Peyer's patch (tissue), 4 donors: ENCODE measurements around the gene ASAP2. TPM values are rescaled to one million over a fixed set of nuclear protein-coding genes. Genes with fewer than 3 reads are reported as not detected.

Source experiments
- DNase-seq, 3 donors: peaks; one replicate each; pipeline ENCODE4 v3.0.0-alpha.2; 2017 to 2019
- H3K27ac ChIP-seq, 4 donors: fragments of 200-600 bp; sonication (generic); one replicate each; pipeline ENCODE4 v1.5.1; 2016 to 2019
- H3K27me3 ChIP-seq, 2 donors: fragments of 200-600 bp; sonication (generic); one replicate each; pipeline ENCODE4 v1.5.1; 2019
- H3K36me3 ChIP-seq, 3 donors: fragments of 200-600 bp; sonication (generic); one replicate each; pipeline ENCODE4 v1.5.1; 2016 to 2019
- H3K4me1 ChIP-seq, 4 donors: fragments of 200-600 bp; sonication (generic); one replicate each; pipeline ENCODE4 v1.5.1; 2016 to 2019
- H3K4me3 ChIP-seq, 4 donors: fragments of 200-600 bp; sonication (generic); 1 replicate in 3 of 4; 2 replicates in 1 of 4; pipeline ENCODE4 v1.5.1; 2016 to 2019; ENCODE audit warnings: mild to moderate bottlenecking in 1 of 4
- H3K9me3 ChIP-seq, 4 donors: fragments of 200-600 bp; sonication (generic); one replicate each; pipeline ENCODE4 v1.5.1; 2016 to 2019; ENCODE audit warnings: mild to moderate bottlenecking in 1 of 4
- CTCF ChIP-seq, 6 experiments: fragments of 450-650 bp in 4 of 6; fragments of 200-600 bp in 2 of 6; sonication (generic) in 1 of 6; IDR thresholded peaks; one replicate each; pipeline ENCODE4 v1.5.1; 2017 to 2019; ENCODE audit warnings: antibody characterized with exemption in 6 of 6, mild to moderate bottlenecking in 3 of 6, moderate library complexity in 1 of 6
- POLR2A ChIP-seq, 2 donors: fragments of 450-650 bp; IDR thresholded peaks; one replicate each; pipeline ENCODE4 v1.5.1; 2017; ENCODE audit warnings: antibody characterized with exemption in 2 of 2, mild to moderate bottlenecking in 2 of 2, moderate library complexity in 2 of 2
- total RNA-seq, 4 donors: library from RNA; depleted of rRNA; stranded (reverse); fragments of >200 nt; gene quantifications; one replicate each; pipeline ENCODE4 v1.1.0, GENCODE V29; 2016

Gene ASAP2
- total RNA-seq, 4 donors from 2014 or later = 30.6 to 59.4 (median 37.8) TPM

- no peak overlapping the region for H3K27ac ChIP-seq
- H3K27me3 ChIP-seq = no peaks in the 10 kb centered on the region
- no peaks in the 10 kb centered on the region for H3K36me3 ChIP-seq
- TF ChIP-seq CTCF (IDR thresholded peaks at IDR 0.05) (no peak), POLR2A (IDR thresholded peaks at IDR 0.05) (no peak)
- H3K9me3 ChIP-seq = no peaks in the 10 kb centered on the region
- DNase-seq = no peak
- no peak overlapping the region for H3K4me3 ChIP-seq
- H3K4me1 ChIP-seq = no peaks in the 10 kb centered on the region
Measured at GRCh38 chr2:9317559-9317958, 110.9 kb downstream of the ASAP2 start.

GRCh38 chr2:9318461-9319337 lies 112.1 kb downstream of the ASAP2 start:
- Histone ChIP-seq H3K9me3 (no peaks in the 10 kb centered on the region), H3K36me3 (peaks cover 0 to 8% (median 0%) of the 10 kb centered on the region in 3 donors), H3K4me3 (no peak overlapping the region), H3K27me3 (no peaks in the 10 kb centered on the region), H3K27ac (peak overlapping the region in 2 of 4 donors; percentile 3 to 41), H3K4me1 (no peaks in the 10 kb centered on the region)
- TF ChIP-seq POLR2A (IDR thresholded peaks at IDR 0.05) = no peak
- TF ChIP-seq CTCF (IDR thresholded peaks at IDR 0.05) = no peak
- DNase-seq = no peak

GRCh38 chr2:9319338-9319715 lies 112.7 kb downstream of the ASAP2 start:
- TF ChIP-seq CTCF (IDR thresholded peaks at IDR 0.05) (no peak), POLR2A (IDR thresholded peaks at IDR 0.05) (no peak)
- Histone ChIP-seq H3K4me1 (no peaks in the 10 kb centered on the region), H3K36me3 (peaks cover 0 to 13% (median 0%) of the 10 kb centered on the region in 3 donors), H3K27me3 (no peaks in the 10 kb centered on the region), H3K4me3 (no peak overlapping the region), H3K27ac (peak overlapping the region in 1 of 4 donors; percentile 41), H3K9me3 (no peaks in the 10 kb centered on the region)
- DNase-seq = no peak

- Histone ChIP-seq H3K4me1 (no peaks in the 10 kb centered on the region), H3K27ac (no peak overlapping the region), H3K27me3 (no peaks in the 10 kb centered on the region), H3K4me3 (no peak overlapping the region), H3K9me3 (no peaks in the 10 kb centered on the region), H3K36me3 (peaks cover 0 to 15% (median 0%) of the 10 kb centered on the region in 3 donors)
- no peak for DNase-seq
- TF ChIP-seq POLR2A (IDR thresholded peaks at IDR 0.05) (no peak), CTCF (IDR thresholded peaks at IDR 0.05) (no peak)
Measured at GRCh38 chr2:9322576-9322975, 116.0 kb downstream of the ASAP2 start.

GRCh38 chr2:9325428-9325827 lies 118.8 kb downstream of the ASAP2 start:
- no peak for DNase-seq

More at GRCh38 chr2:9325428-9325827, 118.8 kb downstream of the ASAP2 start:
- TF ChIP-seq POLR2A (IDR thresholded peaks at IDR 0.05) = no peak
- TF ChIP-seq CTCF (IDR thresholded peaks at IDR 0.05) = no peak
- Histone ChIP-seq H3K9me3 (no peaks in the 10 kb centered on the region), H3K27me3 (no peaks in the 10 kb centered on the region), H3K4me1 (no peaks in the 10 kb centered on the region), H3K4me3 (no peak overlapping the region), H3K27ac (no peak overlapping the region), H3K36me3 (peaks cover 0 to 19% (median 0%) of the 10 kb centered on the region in 3 donors)
